Pancreas (tissue), 10 donors: ENCODE results near the gene LGI2. TPM values are rescaled to one million over a fixed set of nuclear protein-coding genes. Genes with fewer than 3 reads are reported as not detected.

Experiments used
- ATAC-seq, 4 donors: fragments of 200-7000 bp; cut with Tn5 transposase; one replicate each; pipeline versions ENCODE4 v1.8.0 to v1.9.1; 2020; ENCODE audit warnings: mild to moderate bottlenecking in 4 of 4, moderate library complexity in 4 of 4
- DNase-seq, 6 donors: peaks; one replicate each; pipeline ENCODE4 v3.0.0-alpha.2; 2020
- FAIRE-seq: peaks from 2 replicates; lab custom pipeline; 2012; peaks lifted over from hg19 to GRCh38; lab: Jason Lieb, UNC
- H3K27ac ChIP-seq, 4 donors: fragments of 200-600 bp; sonication (generic); 1 replicate in 3 of 4; 2 replicates in 1 of 4; pipeline versions ENCODE4 v1.5.0 to v1.8.0; 2020
- H3K27me3 ChIP-seq, 4 donors: fragments of 200-600 bp; one replicate each; pipeline ENCODE4 v1.8.0; 2021
- H3K36me3 ChIP-seq, 3 donors: fragments of 200-600 bp; sonication (generic) in 1 of 3; one replicate each; pipeline versions ENCODE4 v1.5.0 to v1.8.0; 2020 to 2021
- H3K4me1 ChIP-seq, 3 donors: fragments of 200-600 bp; one replicate each; pipeline ENCODE4 v1.8.0; 2021
- H3K4me3 ChIP-seq, 4 donors: fragments of 200-600 bp; sonication (generic) in 2 of 4; one replicate each; pipeline versions ENCODE4 v1.5.0 to v1.8.0; 2020 to 2021
- H3K9me3 ChIP-seq, 4 donors: fragments of 200-600 bp; one replicate each; pipeline ENCODE4 v1.8.0; 2021
- CTCF ChIP-seq, 4 donors: fragments of 200-600 bp; sonication (generic) in 3 of 4; IDR thresholded peaks; one replicate each; pipeline versions ENCODE4 v1.5.0 to v1.8.0; 2021; ENCODE audit warnings: antibody characterized with exemption in 4 of 4
- WGBS, 2 donors: extraction: QIAGEN DNeasy Blood & Tissue Kit; methylation state at CpG; one replicate each; pipeline ENCODE4 v1.1.7; 2013; 5-methylcytosine and 5-hydroxymethylcytosine counted together
- intact Hi-C, 3 donors: fragments of 100-400 bp; cut with DNase I; formaldehyde crosslinking; loops; one replicate each; pipeline versions ENCODE4 v1.11.1 to v1.14.2; 2022
- polyA plus RNA-seq, 2 donors: library from polyadenylated mRNA; stranded (reverse); fragments of 200-250 nt; gene quantifications; one replicate each; pipeline ENCODE4 v1.2.3, GENCODE V29; 2013
- total RNA-seq, 6 donors: library from RNA; stranded (reverse); fragmentation: NEBNext Ultra II Directional in 4 of 6; extraction: Animal tissue kit (Norgen Biotek cat#: 25700) in 4 of 6; gene quantifications; one replicate each; pipeline versions ENCODE4 v1.2.1 to v1.2.4, GENCODE V29; 2021 to 2023
- donor health status: healthy with polysubstance abuse.
- donor health status: DM: no; HTN: no; CAD: no; lungs with moderate emphysema.
- donor health status: DM: no; HTN: no; CAD: no.
- donor health status: control.
- donor health status: control.
- donor health status: Bipolar disorder and iron deficiency.
- donor health status: DM: yes; HTN: yes; CAD: no.
- donor health status: DM: no; HTN: no; CAD: no.
- donor health status: DM: no; HTN: no; CAD: no.
- donor health status: DM: yes; HTN: yes; CAD: no.

LGI2 gene
- total and polyA plus RNA-seq, 8 donors = 0.22 to 1.7 (median 0.70) TPM

GRCh38 chr4:25075129-25075528 is 44.4 kb upstream of the LGI2 start:
- Histone ChIP-seq H3K4me1 (peaks cover 0 to 7% (median 0%) of the 10 kb centered on the region in 3 donors), H3K4me3 (no peak overlapping the region), H3K9me3 (no peaks in the 10 kb centered on the region), H3K36me3 (no peaks in the 10 kb centered on the region), H3K27ac (no peak overlapping the region), H3K27me3 (no peaks in the 10 kb centered on the region)
- FAIRE-seq = no peak
- intact Hi-C loops = no loop called here
- TF ChIP-seq CTCF (IDR thresholded peaks at IDR 0.05) = no peak
- DNase-seq = no peak
- WGBS, 2 donors = 68 to 98% methylated on average over 11 of the region's 11 CpGs
- peak in 1 of 4 donors; percentile 46 for ATAC-seq

- Histone ChIP-seq H3K36me3 (no peaks in the 10 kb centered on the region), H3K27ac (no peak overlapping the region), H3K9me3 (no peaks in the 10 kb centered on the region), H3K27me3 (no peaks in the 10 kb centered on the region), H3K4me3 (no peak overlapping the region), H3K4me1 (no peaks in the 10 kb centered on the region)
- no peak for FAIRE-seq
- 84 to 91% methylated on average over 3 of the region's 3 CpGs for WGBS, 2 donors
- intact Hi-C loops = no loop called here
- no peak for DNase-seq
- no peak for TF ChIP-seq CTCF (IDR thresholded peaks at IDR 0.05)
- ATAC-seq = no peak
Observed at GRCh38 chr4:25070545-25070944, 39.8 kb upstream of the LGI2 start.

DNA sequence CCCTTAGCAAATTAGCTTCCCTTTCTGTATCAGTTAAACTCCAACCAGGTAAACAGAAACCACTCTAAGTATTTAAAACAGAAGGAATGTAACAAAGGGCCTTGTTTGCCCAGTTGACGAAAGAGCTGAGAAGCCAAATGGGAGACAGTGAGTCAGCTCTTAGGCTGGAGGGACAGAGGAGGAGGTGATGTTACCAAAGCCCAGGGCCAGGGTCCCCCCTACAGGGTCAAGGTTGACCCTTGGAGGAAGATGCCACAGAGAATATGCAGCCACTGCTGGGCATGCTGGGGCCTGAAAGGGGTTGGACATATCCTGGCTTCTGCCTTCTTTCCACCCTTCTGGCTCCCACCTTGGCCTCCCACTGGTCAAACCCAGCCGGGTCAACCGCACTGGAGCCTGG is 38.3 kb upstream of the LGI2 start:
- no peaks in the 10 kb centered on the region for H3K27me3 ChIP-seq
- no peak for TF ChIP-seq CTCF (IDR thresholded peaks at IDR 0.05)
- no peaks in the 10 kb centered on the region for H3K9me3 ChIP-seq
- DNase-seq = no peak
- ATAC-seq = peak in 3 of 4 donors; percentile 32 to 80 (median 38)
- H3K4me1 ChIP-seq = no peaks in the 10 kb centered on the region
- 61 to 67% methylated on average over 3 of the region's 3 CpGs for WGBS, 2 donors
- no peak for FAIRE-seq
- peak overlapping the region in 1 of 4 donors; percentile 55 for H3K27ac ChIP-seq
- H3K36me3 ChIP-seq = no peaks in the 10 kb centered on the region
- H3K4me3 ChIP-seq = no peak overlapping the region
- intact Hi-C loops = no loop called here

DNA sequence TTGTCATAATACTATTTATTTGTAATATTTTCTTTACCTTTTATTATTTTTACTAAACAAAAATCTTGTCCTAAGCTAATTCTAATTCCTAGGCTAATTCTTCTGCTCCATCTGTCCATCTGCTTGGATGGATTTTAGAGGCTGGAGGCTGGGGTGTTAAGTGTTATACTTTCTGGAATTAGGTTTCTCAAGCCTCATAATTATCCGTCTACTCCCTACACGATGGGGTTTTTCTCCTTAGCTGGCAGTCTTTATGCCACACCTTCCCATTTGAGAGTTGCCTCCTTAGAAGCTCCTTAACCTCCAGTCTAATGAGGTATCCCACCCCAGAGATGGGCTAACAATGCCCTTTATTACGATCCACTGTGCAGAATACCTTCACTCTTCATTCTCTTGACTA is 37.6 kb upstream of the LGI2 start:
- 78 to 83% methylated on average over 3 of the region's 3 CpGs for WGBS, 2 donors
- H3K9me3 ChIP-seq = no peaks in the 10 kb centered on the region
- H3K36me3 ChIP-seq = no peaks in the 10 kb centered on the region
- no peak overlapping the region for H3K4me3 ChIP-seq
- no peak for DNase-seq
- no peaks in the 10 kb centered on the region for H3K4me1 ChIP-seq
- no peak for ATAC-seq
- TF ChIP-seq CTCF (IDR thresholded peaks at IDR 0.05) = no peak
- FAIRE-seq = no peak
- intact Hi-C loops = no loop called here
- H3K27me3 ChIP-seq = no peaks in the 10 kb centered on the region
- no peak overlapping the region for H3K27ac ChIP-seq

- Histone ChIP-seq H3K4me3 (no peak overlapping the region), H3K9me3 (no peaks in the 10 kb centered on the region), H3K4me1 (no peaks in the 10 kb centered on the region), H3K27me3 (no peaks in the 10 kb centered on the region), H3K27ac (no peak overlapping the region), H3K36me3 (no peaks in the 10 kb centered on the region)
- no peak for DNase-seq
- intact Hi-C loops = no loop called here
- peak in 1 of 4 donors; percentile 27 for ATAC-seq
- no peak for TF ChIP-seq CTCF (IDR thresholded peaks at IDR 0.05)
- FAIRE-seq = no peak
- 91 to 93% methylated on average over 7 of the region's 7 CpGs for WGBS, 2 donors
Observed at GRCh38 chr4:25065932-25066590, 35.3 kb upstream of the LGI2 start.
